ENCODE data around the gene EFHC1.

The EFHC1 gene

DNA sequence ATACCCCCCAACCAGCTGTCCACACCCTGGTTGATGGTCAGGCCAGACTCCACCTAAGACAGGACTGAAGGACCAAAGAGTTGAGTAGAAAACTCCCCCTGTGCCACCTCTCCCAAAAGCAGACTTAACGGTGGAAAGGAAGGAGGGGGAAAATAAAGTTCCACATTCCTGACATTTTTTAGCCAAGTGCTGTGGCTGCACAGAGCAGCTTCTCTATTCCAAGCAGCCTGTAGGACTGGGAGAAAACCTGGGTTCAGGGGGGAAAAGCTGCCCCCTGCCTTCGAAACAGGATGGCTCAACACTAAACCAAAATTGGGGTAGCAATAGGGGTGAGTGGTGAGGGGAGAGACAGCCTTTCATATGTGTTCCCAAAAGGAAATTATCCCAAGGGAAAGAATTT is 153.2 kb downstream of the EFHC1 start:
- FAIRE-seq (no peak), DNase-seq (ENCODE audit: insufficient read length) (no peak)
- TF ChIP-seq TAF1 (IDR thresholded peaks at IDR 0.05; ENCODE audit: borderline replicate concordance, low read depth, low read length) (no peak), POLR2A (IDR thresholded peaks at IDR 0.05; ENCODE audit: low read depth, low read length) (no peak), POLR2AphosphoS5 (IDR thresholded peaks at IDR 0.05; ENCODE audit: low read depth, low read length) (no peak)

All from GM12892 (cell line).